ENCODE data around the gene DAPK3.
"Not testable (repeated sequence)": the region's sequence is repeated elsewhere in the genome, so short reads cannot be mapped to it uniquely, and the experiment has no call there.

- not testable (repeated sequence) for TF ChIP-seq ZNF184 (tag by site-specific recombination; IDR thresholded peaks at IDR 0.05); FEZF1 (tag by site-specific recombination; IDR thresholded peaks at IDR 0.05); CTCF (tag by site-specific recombination; IDR thresholded peaks at IDR 0.05); ZNF623 (tag by site-specific recombination; IDR thresholded peaks at IDR 0.05); ZFP69B (tag by site-specific recombination; IDR thresholded peaks at IDR 0.05); KLF7 (tag by site-specific recombination; IDR thresholded peaks at IDR 0.05; ENCODE audit: borderline replicate concordance); YY1 (tag by site-specific recombination; IDR thresholded peaks at IDR 0.05); ZNF692 (tag by site-specific recombination; IDR thresholded peaks at IDR 0.05); ZNF555 (tag by site-specific recombination; conservative IDR thresholded peaks at IDR 0.05)
These were observed 34.5 kb upstream of the DAPK3 start for GRCh38 chr19:4005436-4005835.
